Fibroblast of upper back skin (primary cell): ENCODE measurements around the gene ROR1.

ENCODE experiments used
- DNase-seq: peaks from one replicate; pipeline ENCODE4 v3.0.0-alpha.2; 2013

The ROR1 gene

DNA sequence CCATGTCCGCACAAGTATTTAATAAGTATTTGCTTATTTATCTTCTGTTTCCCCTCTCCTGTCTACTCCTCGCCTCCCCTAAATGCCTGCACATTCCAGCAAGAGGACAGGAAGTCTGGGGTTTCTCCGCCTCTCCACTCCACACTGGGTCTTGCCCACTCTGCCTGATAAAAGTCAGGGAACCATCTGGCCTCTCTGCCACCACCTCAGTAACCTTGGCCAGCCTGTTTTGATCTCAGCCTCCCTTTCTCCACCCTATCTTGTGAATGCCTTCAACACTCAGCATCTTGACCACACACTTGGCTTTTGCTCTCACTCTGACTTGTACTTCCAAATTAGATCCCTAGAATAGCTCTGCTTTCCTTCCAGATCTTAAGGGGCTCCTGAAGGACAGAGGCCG is 264.3 kb downstream of the ROR1 start:
- no peak for DNase-seq

- peak; percentile 44 for DNase-seq
These were observed 265.1 kb downstream of the ROR1 start for GRCh38 chr1:64038965-64039364.

DNA sequence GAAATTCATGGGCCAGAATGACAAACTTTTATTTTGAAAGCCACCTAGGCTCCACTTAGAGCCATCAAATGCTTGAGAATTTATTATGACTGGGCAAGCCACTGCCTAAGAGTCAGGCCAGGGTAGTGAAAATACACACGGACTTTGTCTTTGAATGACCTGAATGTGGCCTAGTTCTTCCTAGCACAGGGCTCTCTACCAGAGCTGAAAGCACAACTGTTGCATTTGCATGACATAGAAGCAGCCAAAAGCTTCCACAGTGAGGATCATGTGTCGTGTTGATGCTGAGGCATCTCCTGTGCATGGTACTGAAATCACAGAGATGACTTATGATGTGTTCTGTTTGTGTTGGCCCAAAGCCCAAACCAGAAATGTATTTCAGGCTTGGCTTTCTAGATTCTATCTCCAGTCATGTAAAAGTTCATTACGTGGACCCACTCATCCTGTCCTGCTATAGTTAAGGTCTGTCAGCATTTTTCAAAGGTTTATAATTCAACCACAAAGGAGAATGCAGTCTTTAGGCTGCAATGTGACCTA is 265.6 kb downstream of the ROR1 start:
- peak; percentile 99 for DNase-seq

GRCh38 chr1:64041371-64042131 is 267.7 kb downstream of the ROR1 start:
- DNase-seq: no peak

DNA sequence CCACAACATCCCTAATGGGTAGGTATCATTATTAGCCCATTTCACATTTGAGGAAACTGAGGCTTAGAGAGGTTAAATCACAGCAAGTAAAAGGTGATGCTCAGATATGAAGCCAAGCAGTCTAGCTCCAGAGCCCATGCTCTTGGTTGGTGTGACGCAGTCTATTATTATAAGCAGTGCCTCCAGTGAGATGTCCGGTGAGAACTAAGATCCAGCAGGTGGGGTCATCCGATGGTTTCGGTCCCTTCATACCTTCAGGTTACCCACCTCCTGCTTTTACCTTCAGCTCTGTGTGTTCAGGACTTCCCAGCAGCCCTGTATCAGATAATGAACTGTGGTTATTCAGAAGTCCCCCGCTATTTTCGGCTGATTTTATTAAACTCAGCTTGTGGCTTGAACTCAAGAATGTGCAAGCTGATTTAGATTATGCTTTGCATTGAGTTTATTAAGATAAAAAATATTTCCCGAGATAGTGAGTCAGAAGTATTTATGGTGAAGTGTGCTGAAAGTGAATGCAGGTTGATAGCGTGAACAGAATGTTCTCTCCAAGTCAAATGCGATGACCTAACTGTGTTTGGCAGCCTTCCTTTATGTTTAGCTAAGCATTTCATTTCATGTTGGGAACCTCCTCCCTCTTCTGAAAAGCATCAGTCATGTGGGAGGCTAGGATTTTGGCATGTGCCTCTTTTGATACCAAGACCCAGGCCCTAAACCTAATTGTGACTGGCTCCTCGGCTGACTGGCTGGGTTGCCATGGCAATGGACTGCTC is 268.7 kb downstream of the ROR1 start:
- DNase-seq: peak; percentile 97

GRCh38 chr1:64043288-64043687 is 269.5 kb downstream of the ROR1 start:
- no peak for DNase-seq

- no peak for DNase-seq
These were observed 270.2 kb downstream of the ROR1 start for GRCh38 chr1:64043976-64044375.

- no peak for DNase-seq
These were observed 272.4 kb downstream of the ROR1 start for GRCh38 chr1:64046243-64046642.

DNA sequence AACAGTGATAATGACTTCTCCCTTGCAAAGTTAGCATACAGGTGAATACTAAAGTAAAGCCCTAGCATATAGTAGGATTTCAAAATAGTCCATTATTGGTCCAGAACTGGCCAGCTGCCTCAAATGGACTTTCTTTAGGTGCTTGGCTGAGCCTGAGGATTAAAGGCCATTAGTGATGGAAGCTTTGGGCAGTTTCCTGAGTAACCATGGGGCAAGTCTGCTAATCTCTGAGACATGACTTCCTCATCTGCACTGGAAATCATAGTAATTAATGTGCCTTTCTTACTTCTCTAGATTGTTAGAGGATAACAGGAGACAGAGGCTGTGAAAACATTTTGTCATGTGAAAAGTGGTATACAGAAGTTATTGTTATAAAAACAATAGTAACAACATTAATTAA is 273.1 kb downstream of the ROR1 start:
- no peak for DNase-seq

GRCh38 chr1:64047549-64047996 is 273.8 kb downstream of the ROR1 start:
- no peak for DNase-seq

- no peak for DNase-seq
These were observed 276.2 kb downstream of the ROR1 start for GRCh38 chr1:64049900-64050540.

GRCh38 chr1:64050601-64051000 is 276.8 kb downstream of the ROR1 start:
- no peak for DNase-seq

DNA sequence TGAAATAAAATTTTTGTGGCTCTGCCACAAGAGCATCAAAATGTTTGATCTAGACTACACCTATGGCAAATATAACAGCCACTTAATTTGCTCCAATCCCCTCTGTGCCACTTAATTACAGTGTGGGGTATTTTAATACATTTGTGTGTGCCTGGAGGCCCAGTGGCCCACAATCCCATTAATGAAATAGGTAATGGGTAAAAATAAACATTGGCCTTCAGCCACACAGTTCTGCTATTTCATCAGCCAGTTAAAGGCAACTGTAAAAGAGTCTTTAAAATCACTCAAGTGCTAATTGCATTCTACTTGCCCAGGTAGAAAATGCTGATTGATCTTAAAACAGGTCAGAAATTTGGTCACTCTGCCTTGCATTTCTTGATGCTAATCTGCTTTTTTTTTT is 278.0 kb downstream of the ROR1 start:
- DNase-seq: no peak

DNA sequence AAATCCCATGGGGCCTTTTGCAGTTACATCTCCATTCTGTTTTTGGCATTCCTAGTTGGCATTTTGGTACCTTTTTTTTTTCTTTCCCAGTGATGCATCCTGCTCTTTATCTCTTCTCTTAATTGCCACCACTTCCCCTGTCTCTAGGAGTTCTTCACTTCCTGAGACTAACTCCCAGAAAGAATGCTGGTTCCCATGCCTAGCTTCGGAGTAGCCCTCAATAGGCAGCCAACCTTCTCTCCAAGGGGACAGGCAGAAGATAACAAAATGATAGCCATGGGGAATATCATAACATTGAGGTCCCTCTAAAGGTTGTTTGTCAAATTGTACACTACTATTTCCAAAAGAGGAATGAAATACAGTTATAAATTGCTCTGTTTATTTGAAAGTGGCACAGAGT is 279.0 kb downstream of the ROR1 start:
- no peak for DNase-seq

- no peak for DNase-seq
These were observed 281.5 kb downstream of the ROR1 start for GRCh38 chr1:64055310-64055709.

GRCh38 chr1:64059556-64059955 is 285.7 kb downstream of the ROR1 start:
- DNase-seq: no peak

DNA sequence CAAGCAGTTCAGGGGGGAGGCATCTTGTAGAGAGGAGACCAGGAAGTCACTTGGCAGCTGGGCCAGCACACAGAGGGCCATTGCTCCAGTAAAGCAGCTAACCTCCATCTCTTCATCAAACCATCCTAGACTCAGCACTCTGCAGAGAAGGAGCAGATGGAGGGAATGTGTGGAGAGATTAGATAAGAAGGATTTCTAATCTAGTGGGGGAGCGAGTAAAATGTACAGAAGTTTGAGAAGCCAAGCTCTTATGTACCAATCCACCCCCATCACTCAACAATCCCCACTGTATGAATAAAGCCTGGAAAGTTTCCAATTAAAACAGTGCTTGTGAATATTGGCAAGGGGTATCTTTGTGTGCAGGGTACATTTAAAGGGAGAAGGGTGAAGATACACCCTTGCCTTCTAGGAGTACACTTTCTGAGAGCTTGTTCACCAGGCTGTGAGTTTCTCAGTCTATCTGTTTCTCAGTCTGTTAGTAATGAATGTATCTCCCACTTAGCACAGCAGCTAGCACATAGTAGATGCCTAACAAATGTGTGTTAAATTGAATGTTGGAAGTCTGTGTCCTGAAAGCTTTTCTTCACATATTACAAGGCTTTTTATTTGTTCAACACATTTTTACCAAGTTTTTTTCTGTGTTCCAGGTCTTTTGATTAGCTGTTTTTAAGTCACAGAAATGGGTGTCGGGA is 286.9 kb downstream of the ROR1 start:
- no peak for DNase-seq

DNA sequence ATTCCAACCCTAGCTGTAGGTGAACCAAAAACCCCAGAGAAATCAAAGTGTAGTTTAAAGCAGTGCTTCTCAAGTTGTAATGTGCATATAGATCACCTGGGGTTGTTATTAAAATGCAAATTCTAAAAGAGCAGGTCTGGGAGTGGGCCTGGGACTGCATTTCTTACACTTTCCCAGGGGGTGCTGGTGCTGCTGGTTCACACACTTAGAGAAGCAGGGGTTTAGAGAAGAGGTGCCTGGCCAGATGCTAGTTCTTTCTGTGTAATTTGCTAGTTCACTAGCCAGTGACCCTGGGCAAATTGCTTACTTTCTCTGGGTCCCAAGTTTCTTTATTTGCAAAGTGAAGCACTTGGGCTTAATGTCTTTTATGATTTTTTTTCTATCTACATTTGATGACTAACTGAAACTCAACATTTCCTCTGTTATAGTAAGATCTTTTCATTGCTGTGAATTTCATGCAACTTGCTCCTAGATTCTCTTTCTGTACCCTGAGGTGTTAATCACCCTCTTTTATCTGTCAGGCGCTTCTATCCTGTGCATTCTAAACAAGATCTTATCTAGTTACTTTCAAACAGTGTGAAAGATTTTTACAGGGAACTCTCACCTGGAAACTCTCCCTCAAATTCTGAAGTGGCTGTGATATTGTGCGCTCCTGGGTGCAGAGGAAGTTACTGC is 287.8 kb downstream of the ROR1 start:
- no peak for DNase-seq

DNA sequence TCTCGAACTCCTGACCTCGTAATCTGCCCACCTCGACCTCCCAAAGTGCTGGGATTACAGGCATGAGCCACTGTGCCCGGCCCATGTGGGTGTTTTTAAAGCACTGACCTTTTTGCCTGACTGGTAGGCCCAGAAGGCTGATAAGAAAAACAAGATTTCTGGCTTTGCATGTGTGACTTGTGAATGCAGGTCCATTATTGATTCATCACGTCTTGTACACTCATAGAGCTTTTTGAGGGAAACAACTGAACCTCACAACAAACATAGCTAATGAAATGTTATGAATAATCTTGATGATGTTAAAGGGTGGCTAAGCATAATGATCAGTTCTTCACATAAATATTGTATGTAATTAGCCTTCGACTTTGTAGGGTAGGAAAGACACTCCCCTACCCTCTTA is 288.7 kb downstream of the ROR1 start:
- no peak for DNase-seq

DNA sequence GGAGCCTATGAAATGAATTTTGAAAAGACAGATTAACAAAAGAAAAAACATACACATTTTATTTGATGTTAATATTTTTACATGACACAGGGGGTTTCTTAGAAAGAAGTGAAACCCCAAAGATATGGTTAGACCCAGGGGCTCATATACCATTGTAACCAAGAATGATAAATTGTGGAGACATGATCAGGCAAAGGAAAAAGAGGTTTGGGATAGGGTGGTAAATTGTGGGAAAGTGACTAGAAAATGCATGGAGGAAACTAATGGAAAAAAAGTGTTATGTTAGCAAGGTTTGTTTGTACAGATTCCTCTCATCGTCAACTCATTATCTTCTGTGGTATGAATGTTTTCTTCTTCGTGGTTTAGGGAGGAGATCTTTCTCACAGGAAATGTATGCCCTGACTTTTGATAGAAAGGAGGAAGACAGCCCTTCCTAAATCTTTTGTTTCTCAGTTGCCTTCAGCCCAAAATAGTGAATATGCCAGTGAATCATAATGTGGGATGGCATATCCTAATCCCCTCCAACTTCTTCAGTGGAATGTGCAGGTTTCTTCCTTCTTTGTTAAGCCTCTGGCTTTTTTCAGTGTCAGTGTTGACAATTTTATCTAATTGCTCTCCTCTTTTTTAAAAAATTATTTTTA is 289.2 kb downstream of the ROR1 start:
- no peak for DNase-seq

DNA sequence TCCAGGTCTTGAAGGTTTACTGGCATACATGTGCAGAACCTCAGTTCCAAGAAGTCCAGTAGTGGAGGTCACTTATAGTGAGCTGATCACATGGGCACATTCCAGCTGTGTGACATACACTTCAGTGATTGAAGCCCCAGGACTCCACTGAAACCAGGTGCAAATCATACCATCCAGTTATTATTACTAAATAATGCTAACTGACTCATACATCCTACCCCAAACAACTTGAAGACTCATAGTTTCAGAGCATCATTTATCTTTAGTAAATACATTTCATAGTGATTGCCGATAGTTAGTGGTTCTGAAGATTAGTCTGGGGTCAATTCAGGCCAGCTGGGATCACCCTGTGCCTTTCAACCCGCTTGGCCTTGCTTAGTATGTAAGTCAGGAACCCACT is 291.8 kb downstream of the ROR1 start:
- DNase-seq: no peak
